ENCODE data around the gene WNT1.

WNT1 gene

DNA sequence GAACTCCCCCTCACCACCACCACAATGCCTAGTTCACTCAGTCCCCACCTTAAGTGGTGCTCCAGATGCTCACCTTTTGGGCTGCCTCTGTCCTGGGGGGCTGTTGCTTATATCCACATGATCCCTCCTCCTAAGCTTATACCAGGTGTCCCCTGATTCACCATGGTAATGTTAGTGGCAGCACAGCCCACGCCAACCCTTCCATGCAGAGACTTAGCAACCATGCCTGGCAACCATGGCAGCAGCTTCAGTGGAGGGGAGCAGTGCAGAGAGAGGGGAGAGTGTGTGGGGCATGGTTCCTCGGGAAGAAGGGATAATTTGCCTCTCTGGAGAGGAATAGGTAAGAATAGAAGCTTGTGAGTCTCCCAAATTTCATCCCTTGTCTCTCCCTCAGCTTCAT, 22.2 kb downstream of the WNT1 start:
- DNase-seq (ENCODE audit: low read depth), result no peak

DNA sequence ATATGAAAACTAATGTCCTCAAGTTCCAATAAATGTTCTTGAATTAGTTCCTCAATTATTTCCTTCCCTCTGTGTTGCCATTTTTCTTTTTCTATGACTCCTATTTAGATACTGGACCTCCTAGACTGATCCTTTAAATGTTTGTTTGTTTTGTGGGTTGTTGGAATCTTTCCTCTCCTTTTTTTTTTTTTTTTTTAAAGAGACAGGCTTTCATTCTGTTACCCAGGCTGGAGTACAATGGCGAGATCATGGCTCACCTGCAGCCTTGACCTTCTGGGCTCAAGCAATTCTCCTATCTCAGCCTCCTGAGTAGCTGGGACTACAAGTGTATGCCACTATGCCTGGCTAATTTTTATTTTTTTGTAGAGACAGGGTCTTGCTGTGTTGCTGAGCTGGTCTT, 30.8 kb downstream of the WNT1 start:
- no peak for DNase-seq (ENCODE audit: low read depth)

DNA sequence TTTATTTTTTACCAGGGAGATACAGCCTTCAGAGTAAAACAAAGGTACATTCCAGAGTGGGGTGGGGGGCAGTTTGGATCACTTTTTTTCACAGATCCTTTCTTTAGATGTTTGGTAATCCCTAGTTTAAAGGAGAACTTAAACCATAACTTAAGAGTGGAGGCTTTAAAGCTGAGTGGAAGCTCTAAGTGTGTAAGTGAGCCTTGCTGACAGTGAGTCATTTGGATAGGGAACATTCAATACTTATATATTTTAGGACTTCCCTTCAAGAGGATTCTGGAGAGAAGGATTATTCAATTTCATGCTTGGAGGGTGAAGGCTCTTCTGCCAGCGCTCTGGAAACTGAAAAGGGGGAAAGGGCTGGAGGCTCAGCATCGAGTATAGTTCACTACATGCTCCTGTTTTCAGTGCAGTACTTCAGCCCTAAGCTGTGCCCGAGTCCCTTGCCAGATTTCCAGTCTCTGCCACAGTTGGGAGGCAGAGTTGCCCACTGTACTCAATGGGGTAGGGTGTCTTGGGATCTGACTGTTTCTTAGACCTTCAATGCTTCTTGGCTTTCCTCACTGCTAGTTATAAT, 32.1 kb downstream of the WNT1 start:
- no peak for DNase-seq (ENCODE audit: low read depth)

- no peak for DNase-seq (ENCODE audit: low read depth)
Observed at GRCh38 chr12:49012739-49013138, 34.6 kb downstream of the WNT1 start.

DNA sequence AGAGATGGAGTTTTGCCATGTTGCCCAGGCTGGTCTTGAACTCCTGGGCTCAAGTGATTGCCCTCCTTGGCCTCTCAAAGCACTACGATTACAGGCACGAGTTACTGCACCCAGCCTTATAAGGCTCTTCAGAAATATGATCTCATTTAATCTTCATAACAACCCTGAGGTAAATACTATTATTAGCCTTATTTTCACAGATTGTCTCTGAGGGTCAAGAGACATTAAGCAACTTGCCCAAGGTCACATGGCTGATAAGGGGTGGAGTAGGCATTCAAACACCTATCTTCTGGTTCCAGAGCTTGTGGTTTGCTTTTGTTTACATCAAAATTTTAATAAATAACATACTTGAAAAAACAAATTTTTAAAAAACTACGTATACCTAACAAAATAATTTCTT, 35.3 kb downstream of the WNT1 start:
- no peak for DNase-seq (ENCODE audit: low read depth)

DNA sequence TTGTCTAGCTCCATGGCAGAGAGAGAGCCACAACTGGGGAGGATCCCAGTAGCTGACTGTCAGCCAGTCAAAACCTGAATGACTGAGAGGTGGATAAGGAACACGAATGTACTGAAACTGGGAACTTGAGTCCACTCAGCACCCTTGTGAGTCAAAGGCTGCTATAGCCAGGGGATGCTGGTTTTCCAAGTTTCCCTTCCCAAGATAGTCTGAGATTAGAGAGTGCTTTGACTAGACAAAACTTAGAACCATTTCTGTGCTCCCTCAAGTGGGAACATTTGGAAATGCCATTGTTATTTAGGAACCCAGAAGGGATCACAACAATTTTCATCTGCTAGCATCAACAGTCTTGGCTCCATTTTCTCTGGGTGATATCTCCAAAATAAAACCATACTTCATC, 36.4 kb downstream of the WNT1 start:
- no peak for DNase-seq (ENCODE audit: low read depth)

DNA sequence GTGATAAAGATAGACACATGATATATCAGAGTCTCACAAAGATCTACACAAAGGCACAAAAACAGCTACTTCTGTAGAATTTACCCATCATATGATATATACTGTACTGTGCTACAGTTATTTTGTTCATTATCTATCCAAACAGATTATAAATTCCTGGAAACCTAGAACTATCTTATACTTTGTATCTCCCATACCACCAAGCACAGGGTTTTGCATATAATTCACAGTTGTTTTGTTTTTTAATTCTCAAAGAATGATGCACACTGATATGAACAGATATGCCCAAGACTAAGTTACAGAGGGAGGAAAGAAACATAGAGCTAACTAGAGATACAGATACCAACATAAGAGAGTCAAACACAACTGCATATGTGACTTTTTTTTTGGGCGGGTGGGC, 37.1 kb downstream of the WNT1 start:
- no peak for DNase-seq (ENCODE audit: low read depth)

GRCh38 chr12:49017891-49018260, 39.8 kb downstream of the WNT1 start:
- DNase-seq (ENCODE audit: low read depth), result no peak

- DNase-seq (ENCODE audit: low read depth), result peak; percentile 94
Observed at GRCh38 chr12:49018261-49019119, 40.4 kb downstream of the WNT1 start, which contains the start of gene PRKAG1. PRKAG1 (minus strand) TSS chr12:49018776; CDS start chr12:49018740, 36 bp downstream.

GRCh38 chr12:49019120-49019430, 41.0 kb downstream of the WNT1 start:
- DNase-seq (ENCODE audit: low read depth), result no peak

DNA sequence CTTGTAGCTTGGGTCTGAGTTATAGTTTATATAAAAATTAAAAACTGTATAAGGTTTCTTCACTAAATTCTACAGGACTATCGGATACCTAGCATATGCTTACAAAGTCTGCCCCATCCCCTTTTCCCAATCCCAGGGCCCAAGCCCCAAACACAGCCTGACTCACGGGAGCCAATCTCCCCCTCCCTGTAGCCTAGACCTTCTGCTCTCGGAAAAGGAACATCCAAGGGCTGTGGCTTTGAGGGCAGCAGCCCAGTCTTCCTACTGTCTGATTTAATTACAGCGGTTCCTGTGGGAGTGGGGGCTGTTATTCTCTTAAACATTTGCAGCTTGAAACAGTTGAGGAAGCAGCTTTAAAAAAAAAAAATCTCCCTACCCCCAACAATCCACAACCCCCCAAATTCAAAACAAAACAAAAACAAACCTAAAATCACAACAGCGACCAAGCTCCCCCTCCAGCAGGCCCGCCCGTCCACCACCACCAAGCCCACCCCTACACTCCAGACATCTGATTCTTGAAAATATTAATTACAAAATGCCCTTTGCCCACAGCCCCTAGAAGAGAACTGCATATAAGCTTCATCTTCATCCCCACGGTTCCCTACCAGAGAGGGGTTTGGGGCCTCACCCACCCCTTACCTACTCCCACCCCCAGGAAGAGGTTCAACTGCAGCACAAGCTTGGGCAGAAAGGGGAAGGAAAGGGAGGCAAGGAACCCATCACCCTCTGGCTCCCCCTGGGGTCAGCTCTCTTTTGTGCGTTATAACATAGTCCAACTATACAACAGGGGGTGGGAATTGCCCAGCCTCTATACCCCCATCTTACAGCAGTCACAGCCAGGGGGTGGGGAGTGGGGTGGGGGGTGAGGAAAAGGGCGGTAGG, 41.6 kb downstream of the WNT1 start:
- no peak for DNase-seq (ENCODE audit: low read depth)

DNA sequence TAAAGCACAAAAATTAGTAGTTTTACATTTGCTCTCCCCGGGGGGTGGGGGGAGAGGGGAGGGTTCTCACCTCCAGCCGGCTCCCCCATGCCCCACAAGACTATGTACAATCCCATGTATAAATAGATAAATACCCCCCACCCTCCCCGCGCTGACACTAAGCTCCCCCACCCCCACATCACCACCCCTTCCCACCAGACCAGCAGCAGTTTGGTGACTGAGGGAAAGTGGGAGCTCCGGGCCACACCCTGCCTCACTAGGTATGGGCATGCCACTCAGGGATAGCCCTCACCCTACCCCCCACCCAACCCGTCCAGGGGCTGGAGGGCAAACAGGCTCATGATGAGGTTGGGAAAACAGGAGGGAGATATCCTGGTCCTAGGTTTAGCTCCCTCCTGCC, 42.3 kb downstream of the WNT1 start:
- no peak for DNase-seq (ENCODE audit: low read depth)

DNA sequence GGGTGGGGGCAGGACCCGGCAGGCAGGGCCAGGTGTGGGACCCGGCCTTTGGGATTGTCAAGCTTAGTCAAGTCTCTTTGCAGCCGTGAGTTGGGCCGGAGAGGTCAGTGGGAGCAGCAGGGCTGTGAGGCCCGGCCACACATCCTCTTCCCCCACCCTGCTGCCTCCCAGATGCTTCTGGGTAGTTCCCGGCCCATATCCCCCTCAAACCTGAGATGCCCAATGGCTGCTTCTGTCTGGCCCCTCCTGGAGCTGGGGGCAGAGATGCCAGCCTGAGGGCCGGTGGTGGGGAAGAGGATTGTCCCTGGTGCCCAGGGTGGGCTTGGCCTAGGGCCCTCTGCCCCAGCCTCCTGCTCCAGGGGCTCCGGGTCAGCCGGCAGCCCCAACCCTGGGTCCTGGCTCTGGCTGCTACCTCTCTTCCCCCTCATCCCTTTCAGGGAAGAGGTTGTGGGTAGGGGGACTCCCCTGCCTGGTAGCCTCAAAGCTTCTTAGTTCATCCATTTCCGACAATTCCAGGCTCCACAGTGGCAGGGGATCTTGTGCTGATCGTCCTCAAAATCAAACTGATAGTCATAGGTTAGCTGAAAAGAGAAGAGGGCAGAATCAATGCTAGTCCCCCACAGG, 43.3 kb downstream of the WNT1 start:
- no peak for DNase-seq (ENCODE audit: low read depth)

DNA sequence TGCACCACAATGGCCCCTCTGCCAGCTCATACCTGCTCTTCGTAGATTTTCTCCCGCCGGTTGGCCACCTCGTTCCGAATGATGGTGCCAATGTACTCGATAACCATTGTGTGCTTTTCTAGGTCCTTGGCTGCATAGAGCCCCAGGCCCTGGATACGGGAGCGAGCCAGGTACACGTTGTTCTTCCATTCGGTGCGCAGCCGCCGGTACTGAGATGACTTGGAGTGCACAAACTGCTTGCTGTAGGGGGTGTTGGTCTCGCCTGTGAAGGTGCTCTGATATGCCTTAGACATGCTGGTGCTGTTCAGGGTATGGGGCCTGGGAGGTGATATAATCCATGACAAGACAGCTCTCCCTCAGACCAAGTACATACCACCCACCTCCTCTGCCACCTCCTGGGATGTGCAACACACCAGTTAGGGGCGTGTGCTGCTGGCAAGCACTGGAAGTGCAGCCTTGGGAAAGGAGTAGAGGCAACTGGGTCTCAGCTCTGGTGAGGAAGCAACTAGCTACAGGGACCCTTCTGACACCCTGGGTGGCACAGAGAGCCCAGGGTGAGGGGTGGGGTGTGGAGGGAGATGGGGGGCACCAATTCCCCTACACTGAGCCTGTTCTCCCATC, 44.5 kb downstream of the WNT1 start:
- DNase-seq (ENCODE audit: low read depth), result no peak

- DNase-seq (ENCODE audit: low read depth), result no peak
Observed at GRCh38 chr12:49023812-49024211, 45.7 kb downstream of the WNT1 start.

- no peak for DNase-seq (ENCODE audit: low read depth)
Observed at GRCh38 chr12:49024543-49024942, 46.4 kb downstream of the WNT1 start.

DNA sequence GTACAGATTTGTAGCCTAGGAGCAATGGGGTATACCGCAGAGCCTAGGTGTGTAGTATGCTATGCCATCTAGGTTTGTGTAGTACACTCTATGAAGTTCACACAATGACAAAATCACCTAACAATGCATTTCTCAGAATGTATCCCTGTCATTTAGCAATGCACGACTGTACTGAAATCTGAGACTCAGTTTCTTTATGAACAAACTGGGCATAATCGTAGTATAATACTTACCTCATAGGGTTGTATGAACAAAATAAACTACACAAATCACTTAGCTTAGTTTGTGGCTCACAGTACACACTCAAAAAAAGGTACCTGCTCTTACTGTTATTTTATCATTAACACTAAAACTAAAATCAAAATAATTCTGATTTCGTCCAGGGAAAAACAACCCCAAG, 47.3 kb downstream of the WNT1 start:
- no peak for DNase-seq (ENCODE audit: low read depth)

GRCh38 chr12:49026101-49026500, 48.0 kb downstream of the WNT1 start:
- DNase-seq (ENCODE audit: low read depth), result no peak

GRCh38 chr12:49026678-49027480, 48.8 kb downstream of the WNT1 start:
- DNase-seq (ENCODE audit: low read depth), result no peak

DNA sequence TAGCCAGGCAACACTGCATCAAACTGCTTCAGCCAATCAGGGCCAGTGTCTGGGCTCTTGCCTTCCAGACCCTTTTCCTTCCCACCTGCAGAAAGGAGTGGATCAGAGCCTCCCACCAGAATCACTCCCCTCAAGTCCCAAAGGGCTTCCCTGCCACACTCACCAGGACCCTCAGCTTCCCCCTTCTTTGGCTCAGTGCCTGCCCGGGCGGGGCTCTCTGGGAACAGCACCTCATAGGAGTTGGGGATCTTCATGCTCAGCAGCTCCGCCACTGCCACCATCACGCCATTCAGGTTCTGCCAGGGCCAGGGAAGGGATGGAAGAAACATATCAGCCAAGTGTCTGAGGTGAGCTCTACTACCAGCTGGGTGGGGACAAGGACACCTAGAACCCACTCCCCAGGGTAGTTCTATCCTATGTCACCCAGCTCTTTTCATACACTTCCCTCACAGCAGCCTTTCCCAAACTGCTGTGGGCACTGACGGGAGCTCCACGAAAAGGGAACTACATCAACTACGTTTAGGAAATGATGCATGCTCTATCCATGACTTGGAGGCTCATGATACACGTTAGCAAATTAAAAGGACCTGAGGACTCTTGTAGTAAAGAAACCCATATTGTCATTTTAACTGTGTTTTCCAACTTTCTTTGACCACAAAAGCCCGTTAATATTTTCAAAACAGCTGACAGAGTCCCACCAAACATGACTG, 49.9 kb downstream of the WNT1 start:
- DNase-seq (ENCODE audit: low read depth), result no peak

Data from GM04504 (cell line).